ENCODE measurements around the gene MAS1. TPM values are rescaled to one million over a fixed set of nuclear protein-coding genes. Genes with fewer than 3 reads are reported as not detected.

MAS1 gene
- total RNA-seq, 1 experiment from 2014 or later, result not detected

DNA sequence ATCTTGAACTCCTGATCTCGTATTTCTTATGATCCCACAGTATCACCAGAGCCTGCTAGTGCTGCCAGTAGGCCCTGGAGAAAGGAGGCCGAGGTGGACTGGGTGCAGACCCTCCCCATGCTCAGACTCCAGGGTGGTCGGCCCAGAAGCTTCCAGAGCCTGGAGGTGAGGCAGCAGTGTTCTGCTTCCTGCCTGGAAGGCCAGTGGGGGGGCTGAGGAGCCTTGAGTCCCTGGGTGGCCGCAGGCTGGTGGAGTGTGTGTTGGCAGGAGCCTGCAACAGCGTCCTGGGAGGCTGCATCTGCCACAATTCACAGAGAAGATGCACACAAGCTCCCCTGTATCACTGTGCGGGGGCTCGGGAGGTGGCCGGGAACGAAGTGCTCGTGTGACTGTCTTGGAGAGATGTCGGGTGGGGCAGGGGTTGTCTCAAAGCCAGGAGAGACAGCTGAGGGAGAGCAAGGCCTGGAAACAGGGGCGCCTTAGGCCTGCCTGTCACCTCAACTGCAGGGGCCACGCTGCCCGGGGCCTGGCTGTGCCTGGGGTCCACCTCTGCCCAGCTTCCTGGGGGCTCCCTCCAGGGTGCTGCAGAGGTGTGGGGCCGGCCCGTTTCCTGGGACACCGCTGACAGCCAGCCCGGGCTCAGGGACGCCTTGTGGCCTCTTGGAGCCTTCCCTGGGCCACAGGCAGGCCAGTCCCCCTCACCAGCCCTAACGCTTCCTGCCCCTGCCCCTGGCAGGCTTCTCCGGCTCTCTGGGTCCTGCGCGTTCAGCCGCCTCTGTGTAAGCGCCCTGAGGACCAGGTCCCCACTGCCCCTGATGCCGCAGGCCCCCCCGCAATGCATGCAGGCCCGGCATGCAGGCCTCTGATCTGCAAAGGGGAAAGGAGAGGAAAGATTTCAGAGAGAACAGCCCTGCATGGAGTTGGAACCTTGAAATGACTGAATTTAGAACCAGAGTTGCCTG is 24.2 kb upstream of the MAS1 start:
- ChIA-PET CTCF (interaction anchor here (0.6 to 10.9 kb wide), 5 partner anchors 15 to 589 kb away, joined by 3 to 153 read pairs (median 5); no protein-coding TSS in a partner anchor), POLR2A (no interaction called here)
- intact Hi-C loops (cut with micrococcal nuclease), result no loop called here
- Mint-ChIP-seq H3K4me1 (ENCODE audit: insufficient read depth, unreplicated experiment) (no peaks in the 10 kb centered on the region), H3K36me3 (ENCODE audit: insufficient read depth, unreplicated experiment) (no peaks in the 10 kb centered on the region), H3K9me3 (ENCODE audit: unreplicated experiment) (peaks cover 9% of the 10 kb centered on the region), H3K4me3 (ENCODE audit: unreplicated experiment) (no peak overlapping the region), H3K27me3 (ENCODE audit: insufficient read depth, unreplicated experiment) (no peaks in the 10 kb centered on the region), H3K27ac (ENCODE audit: low read depth, unreplicated experiment) (no peak overlapping the region)
- no TSS peak for BruUV-seq (replicated peaks)
- DNase-seq (ENCODE audit: unreplicated experiment), result no peak
- TF ChIP-seq, protein P1, sequence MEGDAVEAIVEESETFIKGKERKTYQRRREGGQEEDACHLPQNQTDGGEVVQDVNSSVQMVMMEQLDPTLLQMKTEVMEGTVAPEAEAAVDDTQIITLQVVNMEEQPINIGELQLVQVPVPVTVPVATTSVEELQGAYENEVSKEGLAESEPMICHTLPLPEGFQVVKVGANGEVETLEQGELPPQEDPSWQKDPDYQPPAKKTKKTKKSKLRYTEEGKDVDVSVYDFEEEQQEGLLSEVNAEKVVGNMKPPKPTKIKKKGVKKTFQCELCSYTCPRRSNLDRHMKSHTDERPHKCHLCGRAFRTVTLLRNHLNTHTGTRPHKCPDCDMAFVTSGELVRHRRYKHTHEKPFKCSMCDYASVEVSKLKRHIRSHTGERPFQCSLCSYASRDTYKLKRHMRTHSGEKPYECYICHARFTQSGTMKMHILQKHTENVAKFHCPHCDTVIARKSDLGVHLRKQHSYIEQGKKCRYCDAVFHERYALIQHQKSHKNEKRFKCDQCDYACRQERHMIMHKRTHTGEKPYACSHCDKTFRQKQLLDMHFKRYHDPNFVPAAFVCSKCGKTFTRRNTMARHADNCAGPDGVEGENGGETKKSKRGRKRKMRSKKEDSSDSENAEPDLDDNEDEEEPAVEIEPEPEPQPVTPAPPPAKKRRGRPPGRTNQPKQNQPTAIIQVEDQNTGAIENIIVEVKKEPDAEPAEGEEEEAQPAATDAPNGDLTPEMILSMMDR (IDR thresholded peaks at IDR 0.05; ENCODE audit: unreplicated experiment), result no peak

DNA sequence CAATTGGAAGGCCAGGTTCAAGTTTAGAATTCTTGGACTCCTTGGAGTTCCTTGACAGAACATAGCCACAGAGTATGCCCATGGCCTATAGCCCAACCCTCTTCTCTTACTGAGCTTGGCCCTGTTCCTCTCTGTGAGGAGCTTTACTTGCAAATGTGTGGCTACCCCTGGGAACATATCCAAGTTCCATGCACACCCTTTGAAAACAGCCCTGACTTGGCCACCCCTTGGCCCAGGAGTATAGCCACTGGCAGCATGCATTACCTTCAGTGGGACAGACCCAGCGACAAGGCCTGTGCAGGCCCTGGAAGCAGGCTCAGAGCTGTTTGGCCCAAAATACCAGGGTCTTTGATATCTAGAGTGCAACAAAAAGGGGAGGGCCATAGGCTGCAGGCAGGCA is 19.5 kb upstream of the MAS1 start:
- H3K27me3 Mint-ChIP-seq (ENCODE audit: insufficient read depth, unreplicated experiment), result no peaks in the 10 kb centered on the region
- H3K9me3 Mint-ChIP-seq (ENCODE audit: unreplicated experiment), result peaks cover 9% of the 10 kb centered on the region
- no peaks in the 10 kb centered on the region for H3K36me3 Mint-ChIP-seq (ENCODE audit: insufficient read depth, unreplicated experiment)
- no peak overlapping the region for H3K4me3 Mint-ChIP-seq (ENCODE audit: unreplicated experiment)
- H3K4me1 Mint-ChIP-seq (ENCODE audit: insufficient read depth, unreplicated experiment), result no peaks in the 10 kb centered on the region
- no peak overlapping the region for H3K27ac Mint-ChIP-seq (ENCODE audit: low read depth, unreplicated experiment)
- DNase-seq (ENCODE audit: unreplicated experiment), result no peak
- CTCF ChIA-PET, result interaction anchor here (0.5 to 10.9 kb wide), 5 partner anchors 8 to 170 kb away, joined by 3 to 153 read pairs (median 3); no protein-coding TSS in a partner anchor
- POLR2A ChIA-PET, result interaction anchor here (0.6 kb wide), 1 partner anchor 1337 kb away, joined by 3 read pairs; no protein-coding TSS in a partner anchor
- no TSS peak for BruUV-seq (replicated peaks)
- intact Hi-C loops (cut with micrococcal nuclease), result no loop called here
- TF ChIP-seq, protein P1 (IDR thresholded peaks at IDR 0.05; ENCODE audit: unreplicated experiment), result no peak

DNA sequence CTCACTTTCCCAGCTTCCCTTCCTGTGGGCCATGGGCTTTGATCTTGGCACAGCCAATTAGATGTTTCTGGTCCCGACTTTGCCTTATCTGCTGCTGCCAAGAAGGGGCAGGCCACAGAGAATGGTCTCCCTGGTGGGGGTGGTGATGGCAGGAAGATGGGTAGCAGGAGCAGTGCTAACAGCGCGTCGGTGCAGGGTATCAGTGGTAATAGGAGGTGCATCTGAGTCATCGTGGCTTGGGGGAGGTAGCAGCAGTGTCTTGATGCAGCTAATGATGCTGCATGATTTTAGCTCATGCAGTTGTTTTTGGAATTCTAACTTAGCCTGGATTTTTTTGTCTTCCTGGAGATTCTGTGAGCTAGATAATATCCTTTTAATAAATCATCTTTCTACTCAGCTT is 18.9 kb upstream of the MAS1 start:
- no TSS peak for BruUV-seq (replicated peaks)
- intact Hi-C loops (cut with micrococcal nuclease), result no loop called here
- no peaks in the 10 kb centered on the region for H3K4me1 Mint-ChIP-seq (ENCODE audit: insufficient read depth, unreplicated experiment)
- POLR2A ChIA-PET, result interaction anchor here (0.6 kb wide), 1 partner anchor 1336 kb away, joined by 3 read pairs; no protein-coding TSS in a partner anchor
- no peak for DNase-seq (ENCODE audit: unreplicated experiment)
- H3K27ac Mint-ChIP-seq (ENCODE audit: low read depth, unreplicated experiment), result no peak overlapping the region
- H3K4me3 Mint-ChIP-seq (ENCODE audit: unreplicated experiment), result no peak overlapping the region
- no peaks in the 10 kb centered on the region for H3K36me3 Mint-ChIP-seq (ENCODE audit: insufficient read depth, unreplicated experiment)
- TF ChIP-seq, protein P1 (IDR thresholded peaks at IDR 0.05; ENCODE audit: unreplicated experiment), result no peak
- H3K9me3 Mint-ChIP-seq (ENCODE audit: unreplicated experiment), result peaks cover 9% of the 10 kb centered on the region
- no peaks in the 10 kb centered on the region for H3K27me3 Mint-ChIP-seq (ENCODE audit: insufficient read depth, unreplicated experiment)
- CTCF ChIA-PET, result interaction anchor here (0.8 to 1.3 kb wide), 4 partner anchors 8 to 169 kb away, joined by 3 to 5 read pairs (median 4); no protein-coding TSS in a partner anchor

DNA sequence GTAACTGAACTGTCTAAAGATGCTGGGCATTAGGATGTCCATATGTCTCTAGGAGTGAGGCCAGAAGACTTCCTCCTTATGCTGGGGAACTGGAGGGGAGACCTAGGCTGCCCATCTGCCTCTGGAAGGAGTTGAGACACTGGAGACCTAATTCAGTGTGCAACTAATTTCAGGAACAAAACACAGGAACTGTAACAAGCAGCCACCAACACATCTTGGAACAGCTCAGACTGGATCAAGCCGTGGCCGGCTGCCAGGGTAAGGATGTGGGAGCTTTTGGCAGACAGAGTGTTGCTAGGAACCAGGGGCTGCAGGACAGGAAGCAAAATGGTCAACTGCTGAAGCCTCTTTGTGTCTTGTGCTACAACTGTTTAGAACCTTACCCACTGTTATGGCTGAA is 16.4 kb upstream of the MAS1 start:
- CTCF ChIA-PET, result interaction anchor here (0.6 to 1.1 kb wide), 4 partner anchors 11 to 1784 kb away, joined by 3 to 4 read pairs (median 3); no protein-coding TSS in a partner anchor
- Mint-ChIP-seq H3K4me3 (ENCODE audit: unreplicated experiment) (no peak overlapping the region), H3K36me3 (ENCODE audit: insufficient read depth, unreplicated experiment) (no peaks in the 10 kb centered on the region), H3K4me1 (ENCODE audit: insufficient read depth, unreplicated experiment) (no peaks in the 10 kb centered on the region), H3K9me3 (ENCODE audit: unreplicated experiment) (no peaks in the 10 kb centered on the region), H3K27me3 (ENCODE audit: insufficient read depth, unreplicated experiment) (no peaks in the 10 kb centered on the region), H3K27ac (ENCODE audit: low read depth, unreplicated experiment) (no peak overlapping the region)
- no TSS peak for BruUV-seq (replicated peaks)
- DNase-seq (ENCODE audit: unreplicated experiment), result no peak
- intact Hi-C loops (cut with micrococcal nuclease), result no loop called here
- TF ChIP-seq, protein P1 (IDR thresholded peaks at IDR 0.05; ENCODE audit: unreplicated experiment), result no peak
- POLR2A ChIA-PET, result no interaction called here

Measured in MCF 10A (cell line).